ENCODE results near the gene OR2AE1.

GRCh38 chr7:99842926-99843325, 33.9 kb downstream of the OR2AE1 start:
- TF ChIP-seq CTCF (IDR thresholded peaks at IDR 0.05), result no peak
- TF ChIP-seq POLR2AphosphoS5 (IDR thresholded peaks at IDR 0.05), result no peak

Measured in upper lobe of left lung (tissue), 4 donors.